Loucy (cell line): ENCODE measurements around the gene TUBA1C.
"Not testable (repeated sequence)": the region's sequence is repeated elsewhere in the genome, so short reads cannot be mapped to it uniquely, and the experiment has no call there.

Source experiments
- EZH2phosphoT487 ChIP-seq: fragments of 200-600 bp; IDR thresholded peaks from 2 replicates; pipeline ENCODE4 v1.6.1; 2018; ENCODE audit warnings: antibody characterized with exemption, mild to moderate bottlenecking, moderate library complexity, borderline replicate concordance
- TF ChIP-seq, protein P1 (sequence below): fragments of 200-600 bp; sonication (generic); conservative IDR thresholded peaks from 2 replicates; pipeline ENCODE4 v1.5.1; 2014; ENCODE audit warnings: mild to moderate bottlenecking, antibody characterized with exemption, low read length

- TF ChIP-seq, protein P1, sequence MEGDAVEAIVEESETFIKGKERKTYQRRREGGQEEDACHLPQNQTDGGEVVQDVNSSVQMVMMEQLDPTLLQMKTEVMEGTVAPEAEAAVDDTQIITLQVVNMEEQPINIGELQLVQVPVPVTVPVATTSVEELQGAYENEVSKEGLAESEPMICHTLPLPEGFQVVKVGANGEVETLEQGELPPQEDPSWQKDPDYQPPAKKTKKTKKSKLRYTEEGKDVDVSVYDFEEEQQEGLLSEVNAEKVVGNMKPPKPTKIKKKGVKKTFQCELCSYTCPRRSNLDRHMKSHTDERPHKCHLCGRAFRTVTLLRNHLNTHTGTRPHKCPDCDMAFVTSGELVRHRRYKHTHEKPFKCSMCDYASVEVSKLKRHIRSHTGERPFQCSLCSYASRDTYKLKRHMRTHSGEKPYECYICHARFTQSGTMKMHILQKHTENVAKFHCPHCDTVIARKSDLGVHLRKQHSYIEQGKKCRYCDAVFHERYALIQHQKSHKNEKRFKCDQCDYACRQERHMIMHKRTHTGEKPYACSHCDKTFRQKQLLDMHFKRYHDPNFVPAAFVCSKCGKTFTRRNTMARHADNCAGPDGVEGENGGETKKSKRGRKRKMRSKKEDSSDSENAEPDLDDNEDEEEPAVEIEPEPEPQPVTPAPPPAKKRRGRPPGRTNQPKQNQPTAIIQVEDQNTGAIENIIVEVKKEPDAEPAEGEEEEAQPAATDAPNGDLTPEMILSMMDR: not testable (repeated sequence)
- not testable (repeated sequence) for TF ChIP-seq EZH2phosphoT487
Measured at GRCh38 chr12:49269191-49269590, 4.3 kb downstream of the TUBA1C start.
